ENCODE measurements around the gene HECW1.

- TF ChIP-seq CTCF (conservative IDR thresholded peaks at IDR 0.05 in 1 of 2, IDR thresholded peaks at IDR 0.05 in 1 of 2; ENCODE audit: extremely low read depth in 1 of 2, insufficient read depth in 1 of 2, low read depth in 1 of 2, low read length in 2 of 2) (no peak), EZH2 (IDR thresholded peaks at IDR 0.05; ENCODE audit: borderline replicate concordance, low read length) (no peak)
Measured at GRCh38 chr7:43083106-43083505, 29.3 kb upstream of the HECW1 start.

Measured in mammary epithelial cell (primary cell).